Ishikawa (cell line): Measurements from ENCODE around the gene CNNM1.

Experiments
- CEBPB ChIP-seq: IDR thresholded peaks from 2 replicates; pipeline ENCODE4 v1.6.1; 2012
- CREB1 ChIP-seq: IDR thresholded peaks from 2 replicates; pipeline ENCODE4 v1.6.1; 2012; ENCODE audit warnings: low read depth
- EGR1 ChIP-seq: IDR thresholded peaks from 2 replicates; pipeline ENCODE4 v1.6.1; 2012
- EP300 ChIP-seq: IDR thresholded peaks from 2 replicates; pipeline ENCODE4 v1.6.1; 2012; ENCODE audit warnings: borderline replicate concordance
- FOXM1 ChIP-seq: IDR thresholded peaks from 2 replicates; pipeline ENCODE4 v1.6.1; 2012; ENCODE audit warnings: low read depth, borderline replicate concordance
- MAX ChIP-seq: IDR thresholded peaks from 2 replicates; pipeline ENCODE4 v1.6.1; 2012
- NFIC ChIP-seq: IDR thresholded peaks from 2 replicates; pipeline ENCODE4 v1.6.1; 2012
- RAD21 ChIP-seq: IDR thresholded peaks from 2 replicates; pipeline ENCODE4 v1.6.1; 2012; ENCODE audit warnings: low read depth
- REST ChIP-seq: IDR thresholded peaks from 2 replicates; pipeline ENCODE4 v1.6.1; 2012; ENCODE audit warnings: low read depth, mild to moderate bottlenecking
- TAF1 ChIP-seq: IDR thresholded peaks from 2 replicates; pipeline ENCODE4 v1.6.1; 2012; ENCODE audit warnings: low read depth, mild to moderate bottlenecking
- TCF12 ChIP-seq: IDR thresholded peaks from 2 replicates; pipeline ENCODE4 v1.6.1; 2012; ENCODE audit warnings: low read depth
- TEAD4 ChIP-seq: IDR thresholded peaks from 2 replicates; pipeline ENCODE4 v1.6.1; 2012
- USF1 ChIP-seq: IDR thresholded peaks from 2 replicates; pipeline ENCODE4 v1.6.1; 2012
- YY1 ChIP-seq: IDR thresholded peaks from 2 replicates; pipeline ENCODE4 v1.6.1; 2012; ENCODE audit warnings: low read depth
- ZBTB7A ChIP-seq: IDR thresholded peaks from 2 replicates; pipeline ENCODE4 v1.6.1; 2012; ENCODE audit warnings: low read depth

The CNNM1 gene

DNA sequence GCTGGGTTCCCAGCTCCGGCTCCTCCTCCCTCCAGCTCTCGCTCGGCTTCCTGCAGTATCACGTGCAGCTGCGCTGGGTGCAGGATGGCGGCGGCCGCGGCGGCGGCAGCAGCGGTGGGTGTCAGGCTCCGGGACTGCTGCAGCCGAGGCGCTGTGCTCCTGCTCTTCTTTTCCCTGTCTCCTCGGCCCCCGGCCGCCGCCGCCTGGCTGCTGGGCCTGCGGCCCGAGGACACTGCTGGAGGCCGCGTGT lies at the start of gene CNNM1:
Gene CNNM1 (plus strand): TSS at position 53 of the 250 bp plus-strand sequence. CDS start 32 bp downstream, at position 85.
- no peak for TF ChIP-seq CEBPB

GRCh38 chr10:99279626-99280111 lies 49.5 kb upstream of the CNNM1 start:
- TF ChIP-seq YY1 = no peak
- no peak for TF ChIP-seq CEBPB
- TF ChIP-seq EP300 = no peak
- no peak for TF ChIP-seq RAD21
- no peak for TF ChIP-seq MAX
- TF ChIP-seq TCF12 = no peak
- TF ChIP-seq NFIC = no peak
- no peak for TF ChIP-seq CREB1
- TF ChIP-seq EGR1 = no peak
- TF ChIP-seq TEAD4 = no peak

- no peak for TF ChIP-seq RAD21
Measured at GRCh38 chr10:99280472-99280871, 48.7 kb upstream of the CNNM1 start.

- no peak for TF ChIP-seq TCF12
Measured at GRCh38 chr10:99285881-99286280, 43.3 kb upstream of the CNNM1 start.

DNA sequence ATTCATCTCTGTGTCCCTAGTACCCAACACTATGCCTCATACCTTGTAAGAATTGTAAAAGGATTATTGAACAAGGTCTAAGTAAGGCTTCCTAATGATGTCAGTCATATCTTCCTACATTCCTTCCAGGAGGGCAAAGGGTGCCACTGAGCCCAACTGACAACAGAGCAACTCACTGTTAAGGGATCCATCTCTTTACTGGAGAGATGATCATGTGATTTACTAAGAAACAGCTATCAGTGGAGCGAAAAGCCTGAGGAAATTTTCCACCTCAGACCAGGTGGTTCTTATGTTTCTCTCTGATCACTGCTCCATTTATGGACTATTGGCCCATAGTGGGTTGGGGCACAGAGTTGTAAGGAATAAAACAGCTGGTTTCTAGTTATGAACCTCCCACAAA lies 38.9 kb upstream of the CNNM1 start:
- no peak for TF ChIP-seq EP300
- TF ChIP-seq FOXM1 = no peak
- no peak for TF ChIP-seq TAF1
- no peak for TF ChIP-seq ZBTB7A
- no peak for TF ChIP-seq YY1
- TF ChIP-seq RAD21 = no peak
- TF ChIP-seq CEBPB = no peak
- no peak for TF ChIP-seq EGR1
- no peak for TF ChIP-seq TEAD4
- no peak for TF ChIP-seq MAX
- TF ChIP-seq USF1 = no peak
- no peak for TF ChIP-seq NFIC
- TF ChIP-seq CREB1 = no peak
- no peak for TF ChIP-seq REST
- no peak for TF ChIP-seq TCF12

- TF ChIP-seq MAX = no peak
- no peak for TF ChIP-seq EGR1
- no peak for TF ChIP-seq CEBPB
- TF ChIP-seq NFIC = no peak
- no peak for TF ChIP-seq EP300
- no peak for TF ChIP-seq ZBTB7A
- no peak for TF ChIP-seq RAD21
- no peak for TF ChIP-seq TAF1
- TF ChIP-seq USF1 = no peak
- TF ChIP-seq YY1 = no peak
Measured at GRCh38 chr10:99292159-99292558, 37.0 kb upstream of the CNNM1 start.

DNA sequence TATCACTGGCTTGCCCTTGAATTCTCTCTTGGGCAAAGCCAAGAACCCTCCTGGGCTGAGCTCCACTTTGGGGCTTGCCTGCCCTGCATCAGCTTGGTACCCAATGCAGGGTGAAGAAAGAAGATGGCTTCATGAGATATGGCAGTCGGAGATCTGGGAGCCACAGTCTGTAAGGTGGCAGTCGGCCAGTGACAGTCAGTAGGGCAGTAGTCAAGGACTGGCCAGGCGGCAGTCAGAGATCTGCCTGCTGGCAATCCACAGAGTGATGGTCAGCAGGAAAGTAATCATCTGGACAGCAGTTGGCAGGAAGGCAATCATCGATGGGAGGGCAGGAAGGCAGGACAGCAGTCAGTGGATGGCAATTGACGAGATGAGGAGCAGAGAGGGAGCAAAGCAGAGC lies 32.6 kb upstream of the CNNM1 start:
- TF ChIP-seq EGR1 = no peak

GRCh38 chr10:99297033-99297432 lies 32.1 kb upstream of the CNNM1 start:
- no peak for TF ChIP-seq TAF1
- no peak for TF ChIP-seq EGR1
- TF ChIP-seq REST = no peak
- TF ChIP-seq CREB1 = no peak
- no peak for TF ChIP-seq NFIC
- no peak for TF ChIP-seq FOXM1
- no peak for TF ChIP-seq TEAD4
- TF ChIP-seq TCF12 = no peak
